ENCODE data around the gene ANO7. TPM values are rescaled to one million over a fixed set of nuclear protein-coding genes. Genes with fewer than 3 reads are reported as not detected.

ANO7 gene
- total and polyA plus RNA-seq, 2 of the 13 experiments (the other 11 are each of a cell fraction or from before 2014, with no cell fraction given), result 4.1 to 4.9 TPM

GRCh38 chr2:241148891-241149674 is 39.4 kb upstream of the ANO7 start, which contains the start of gene PASK (continued):
- TF ChIP-seq SMAD9 (CRISPR knock-in tag; IDR thresholded peaks at IDR 0.05) (no peak; the same call in 1 of the 2 replicates), TERF1 (CRISPR knock-in tag; IDR thresholded peaks at IDR 0.05) (peak; percentile 58; the same call in 1 of the 2 replicates), NFE2L1 (CRISPR knock-in tag; IDR thresholded peaks at IDR 0.05; ENCODE audit: borderline replicate concordance) (no peak), BRF2 (CRISPR knock-in tag; IDR thresholded peaks at IDR 0.05) (peak; percentile 64; the same call in 1 of the 2 replicates), DBP (CRISPR knock-in tag; IDR thresholded peaks at IDR 0.05; ENCODE audit: not compliant biosample characterization) (peak; percentile 68), SCMH1 (CRISPR knock-in tag; IDR thresholded peaks at IDR 0.05; ENCODE audit: borderline replicate concordance) (no peak), KDM2A (CRISPR knock-in tag; IDR thresholded peaks at IDR 0.05; ENCODE audit: borderline replicate concordance, low read depth) (peak; percentile 58), ZNF280B (CRISPR knock-in tag; IDR thresholded peaks at IDR 0.05; ENCODE audit: borderline replicate concordance) (peak; percentile 63; the same call in 1 of the 2 replicates), ZBTB7A (CRISPR knock-in tag; IDR thresholded peaks at IDR 0.05) (no peak), ZNF180 (CRISPR knock-in tag; IDR thresholded peaks at IDR 0.05; ENCODE audit: borderline replicate concordance, low read depth) (0 out of 2 replicates have a peak, but pooled peaks have one; percentile 51), ZBTB7B (CRISPR knock-in tag; IDR thresholded peaks at IDR 0.05) (no peak), KMT2B (CRISPR knock-in tag; IDR thresholded peaks at IDR 0.05) (peak; percentile 58), GTF3A (CRISPR knock-in tag; conservative IDR thresholded peaks at IDR 0.05) (0 out of 2 replicates have a peak, but pooled peaks have one; percentile 16), CEBPZ (IDR thresholded peaks at IDR 0.05; ENCODE audit: low read length) (no peak), ZNF652 (CRISPR knock-in tag; IDR thresholded peaks at IDR 0.05; ENCODE audit: borderline replicate concordance, low read depth) (no peak), ZFYVE20 (CRISPR knock-in tag; IDR thresholded peaks at IDR 0.05; ENCODE audit: borderline replicate concordance, low read depth) (no peak), NR2F6 (IDR thresholded peaks at IDR 0.05) (no peak), NR2F6 (CRISPR knock-in tag; IDR thresholded peaks at IDR 0.05) (peak; percentile 5; the same call in 1 of the 2 replicates), ASH2L (IDR thresholded peaks at IDR 0.05; ENCODE audit: insufficient read length, low read depth, low read length) (peak; percentile 60), PAF1 (CRISPR knock-in tag; IDR thresholded peaks at IDR 0.05) (no peak)
